RCC 7860 (cell line): ENCODE measurements around the gene FAM120C.

Experiments
- DNase-seq: peaks from one replicate; pipeline ENCODE4 v3.0.0-alpha.2; 2015; ENCODE audit warnings: low spot score
- FAIRE-seq: peaks from 2 replicates; lab custom pipeline; 2012; peaks lifted over from hg19 to GRCh38; lab: Jason Lieb, UNC

The FAM120C gene

DNA sequence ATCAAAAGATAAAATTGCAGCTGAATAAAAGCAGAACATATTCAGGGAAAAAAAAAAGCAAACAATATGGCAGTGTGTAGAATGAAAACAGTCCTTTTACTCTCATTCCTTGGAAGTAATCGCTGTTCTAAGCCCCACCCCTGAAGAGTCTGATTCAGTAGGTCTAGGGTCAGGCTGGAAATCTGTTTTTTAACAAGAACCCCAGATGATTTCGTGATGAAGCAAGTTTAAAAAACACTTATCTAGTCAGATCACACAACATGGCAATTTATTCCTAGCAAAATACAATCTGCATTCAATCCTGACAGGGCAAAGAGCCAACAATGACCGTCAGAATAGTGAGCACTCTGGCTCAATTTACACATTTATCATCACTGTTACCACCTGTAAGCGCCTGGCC is 16.1 kb downstream of the FAM120C start:
- FAIRE-seq, result no peak

GRCh38 chrX:54157561-54157960 is 25.5 kb downstream of the FAM120C start:
- no peak for FAIRE-seq
- no peak for DNase-seq

More for the DNA sequence above, 16.1 kb downstream of the FAM120C start:
- DNase-seq, result no peak

DNA sequence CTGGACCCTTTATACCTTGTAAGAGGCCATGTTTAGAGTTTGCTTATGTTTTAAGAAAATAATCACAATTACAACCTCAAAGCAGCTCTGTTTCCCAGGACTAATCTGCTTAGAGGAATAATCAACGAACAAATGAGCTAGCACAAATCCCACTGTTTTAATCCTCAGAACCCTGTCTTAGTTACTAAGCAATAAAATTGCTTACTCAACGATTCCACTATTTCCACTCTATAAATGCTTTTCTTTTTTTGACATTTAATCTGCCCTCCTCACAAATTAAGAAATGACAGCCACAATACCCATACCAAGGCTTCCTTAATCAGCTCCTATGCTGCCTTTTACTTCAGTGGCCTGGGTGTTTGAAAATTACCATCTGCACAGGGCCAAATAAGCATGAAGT is 48.8 kb downstream of the FAM120C start:
- DNase-seq (no peak), FAIRE-seq (no peak)

- DNase-seq (no peak), FAIRE-seq (no peak)
Measured at GRCh38 chrX:54116391-54116790, 66.7 kb downstream of the FAM120C start.

- DNase-seq (no peak), FAIRE-seq (no peak)
Measured at GRCh38 chrX:54093571-54093970, 89.5 kb downstream of the FAM120C start.

DNA sequence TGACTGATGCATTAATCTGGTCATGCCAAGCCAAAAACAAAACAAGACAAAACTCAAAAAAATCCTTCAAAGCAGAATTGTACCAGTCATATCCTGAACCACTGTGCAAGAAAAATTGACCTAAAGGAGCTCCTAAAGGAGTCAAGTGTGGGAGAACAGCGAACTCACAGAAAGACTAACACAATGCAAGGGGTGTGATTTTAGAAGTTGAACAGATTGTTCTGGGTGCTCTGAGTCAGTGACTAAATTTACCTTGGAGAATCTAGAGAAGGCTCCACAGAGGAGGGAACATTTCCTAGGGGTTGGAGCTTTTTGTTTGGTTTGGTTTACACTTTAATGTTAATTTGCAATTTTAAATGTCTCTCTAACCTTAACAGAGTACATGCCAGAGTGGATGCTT is 89.9 kb downstream of the FAM120C start:
- no peak for FAIRE-seq
- no peak for DNase-seq

GRCh38 chrX:54090880-54091279 is 92.2 kb downstream of the FAM120C start:
- DNase-seq (no peak), FAIRE-seq (no peak)

GRCh38 chrX:54089191-54089590 is 93.9 kb downstream of the FAM120C start:
- no peak for FAIRE-seq
- no peak for DNase-seq

DNA sequence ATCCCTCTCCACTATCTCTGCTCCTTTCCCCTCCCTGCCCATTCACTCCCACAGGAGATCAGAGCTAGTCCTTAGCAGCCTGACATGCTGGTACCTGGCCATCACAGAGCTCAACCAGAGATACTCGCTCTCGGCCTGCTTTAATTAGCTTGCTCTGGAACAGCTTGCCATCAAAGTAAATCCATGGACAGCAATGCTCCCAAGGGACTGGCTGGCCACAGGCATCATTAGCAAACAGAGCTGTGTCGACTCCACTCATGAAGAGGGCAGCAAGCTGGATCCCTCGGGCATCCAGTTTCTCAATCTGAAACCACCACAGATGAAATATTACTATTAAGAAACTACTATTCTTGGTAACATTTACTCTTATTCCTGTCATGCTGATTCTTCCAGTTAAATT is 95.4 kb downstream of the FAM120C start:
- FAIRE-seq (no peak), DNase-seq (no peak)

GRCh38 chrX:54085666-54086065 is 97.4 kb downstream of the FAM120C start:
- no peak for FAIRE-seq
- DNase-seq, result no peak

GRCh38 chrX:54076903-54077302 is 106.2 kb downstream of the FAM120C start:
- FAIRE-seq (no peak), DNase-seq (peak; percentile 13)

DNA sequence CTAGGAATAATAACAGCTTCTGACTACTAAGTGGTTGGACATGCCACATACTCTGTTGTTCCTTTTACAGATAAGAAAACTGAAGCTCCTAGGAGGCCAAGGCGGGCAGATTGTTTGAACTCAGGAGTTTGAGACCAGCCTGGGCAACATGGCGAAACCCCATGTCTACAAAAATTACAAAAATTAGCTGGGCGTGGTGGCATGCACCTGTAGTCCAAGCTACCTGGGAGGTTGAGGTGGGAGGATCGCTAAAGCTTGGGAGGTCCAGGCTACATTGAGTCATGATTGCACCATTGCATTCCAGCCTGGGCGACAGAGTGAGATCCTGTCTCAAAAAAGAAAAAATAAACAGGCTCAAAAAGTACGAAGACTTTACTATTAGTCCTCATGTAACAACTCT is 108.2 kb downstream of the FAM120C start:
- no peak for DNase-seq
- FAIRE-seq, result no peak

DNA sequence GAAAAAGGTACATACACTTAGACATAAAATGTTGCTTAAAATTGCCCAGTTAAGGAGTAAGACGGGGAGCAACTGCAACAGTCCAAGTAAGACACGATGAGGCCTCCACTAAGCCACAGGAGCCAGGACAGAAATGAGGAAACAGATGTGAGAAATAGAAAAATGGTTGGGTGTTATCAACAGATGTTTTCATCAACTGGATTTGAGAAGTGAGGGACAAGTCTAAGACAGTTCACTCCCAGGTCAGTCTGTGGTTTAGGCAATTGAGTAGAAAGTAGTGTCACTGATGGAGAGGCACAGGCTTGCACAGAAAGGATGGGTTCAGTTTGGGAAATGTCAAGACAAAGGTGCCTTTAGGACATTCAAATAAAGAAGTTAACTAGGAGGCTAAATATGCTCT is 115.3 kb downstream of the FAM120C start:
- DNase-seq, result no peak

GRCh38 chrX:54066841-54067240 is 116.2 kb downstream of the FAM120C start:
- no peak for DNase-seq

More for the DNA sequence above, 115.3 kb downstream of the FAM120C start:
- FAIRE-seq, result no peak

DNA sequence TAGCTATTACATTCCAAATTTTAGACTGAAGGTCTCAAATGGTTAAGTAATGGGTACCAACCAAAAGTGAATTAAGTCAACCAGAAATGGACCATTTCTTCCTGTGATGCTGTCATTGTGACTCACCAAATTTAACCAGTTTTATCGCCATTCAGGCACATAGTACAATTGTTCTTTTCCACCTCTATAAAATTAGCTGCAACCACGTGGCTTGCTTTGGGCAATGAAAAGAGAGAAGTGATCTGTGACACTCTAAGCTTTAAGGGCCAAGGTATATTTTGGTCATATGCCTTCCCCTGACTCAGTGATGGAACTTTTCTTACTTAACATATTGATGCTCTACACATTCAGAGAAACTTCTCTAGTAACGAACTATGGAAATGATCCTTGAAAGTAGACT is 118.5 kb downstream of the FAM120C start:
- FAIRE-seq, result peak; percentile 71
- DNase-seq, result peak; percentile 34

More at GRCh38 chrX:54066841-54067240, 116.2 kb downstream of the FAM120C start:
- FAIRE-seq, result no peak

GRCh38 chrX:54063361-54063760 is 119.7 kb downstream of the FAM120C start:
- DNase-seq (peak; percentile 82), FAIRE-seq (peak; percentile 89)

DNA sequence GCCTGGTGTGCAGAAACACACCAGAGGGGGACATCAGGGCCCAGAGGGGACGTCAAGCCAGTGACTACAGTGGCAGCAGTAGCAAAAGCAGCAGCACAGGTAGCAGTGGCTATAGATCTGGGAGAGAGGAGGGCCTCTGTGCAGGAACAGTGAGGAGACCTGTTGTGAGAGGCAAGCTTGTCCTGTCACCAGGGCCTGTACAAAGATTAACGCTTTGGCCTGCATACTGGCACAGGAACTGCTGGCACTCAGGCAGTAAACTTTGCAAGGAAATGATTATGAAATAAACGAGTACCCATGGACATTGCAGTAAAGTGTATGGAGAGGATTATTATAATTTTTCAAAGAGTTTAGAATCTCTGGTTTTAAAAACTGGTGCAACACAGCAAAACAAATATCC is 133.3 kb downstream of the FAM120C start:
- DNase-seq, result no peak
- no peak for FAIRE-seq

DNA sequence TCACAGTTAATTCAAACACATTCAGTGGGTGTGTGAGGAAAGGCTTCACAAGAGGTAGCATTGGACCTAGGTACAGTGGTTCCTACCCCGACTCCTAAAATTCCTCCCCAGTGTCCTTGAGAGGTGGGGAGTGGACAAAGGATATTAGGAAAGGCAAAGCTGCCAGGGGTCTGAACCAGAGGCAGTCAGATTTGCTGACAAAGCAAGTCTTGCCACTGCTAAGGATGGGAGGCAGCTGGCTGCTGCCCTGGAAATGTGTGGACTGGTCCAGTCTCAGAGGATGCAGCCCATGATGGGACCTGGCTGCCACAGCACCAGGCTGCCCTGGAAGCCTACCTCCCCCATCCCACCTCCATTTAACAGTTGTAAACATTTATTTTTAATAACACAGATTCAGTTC is 134.6 kb downstream of the FAM120C start:
- no peak for DNase-seq
- FAIRE-seq, result no peak

GRCh38 chrX:54045563-54046228 is 137.4 kb downstream of the FAM120C start:
- no peak for FAIRE-seq
- no peak for DNase-seq

GRCh38 chrX:54044877-54045338 is 138.1 kb downstream of the FAM120C start:
- DNase-seq, result no peak
- no peak for FAIRE-seq

DNA sequence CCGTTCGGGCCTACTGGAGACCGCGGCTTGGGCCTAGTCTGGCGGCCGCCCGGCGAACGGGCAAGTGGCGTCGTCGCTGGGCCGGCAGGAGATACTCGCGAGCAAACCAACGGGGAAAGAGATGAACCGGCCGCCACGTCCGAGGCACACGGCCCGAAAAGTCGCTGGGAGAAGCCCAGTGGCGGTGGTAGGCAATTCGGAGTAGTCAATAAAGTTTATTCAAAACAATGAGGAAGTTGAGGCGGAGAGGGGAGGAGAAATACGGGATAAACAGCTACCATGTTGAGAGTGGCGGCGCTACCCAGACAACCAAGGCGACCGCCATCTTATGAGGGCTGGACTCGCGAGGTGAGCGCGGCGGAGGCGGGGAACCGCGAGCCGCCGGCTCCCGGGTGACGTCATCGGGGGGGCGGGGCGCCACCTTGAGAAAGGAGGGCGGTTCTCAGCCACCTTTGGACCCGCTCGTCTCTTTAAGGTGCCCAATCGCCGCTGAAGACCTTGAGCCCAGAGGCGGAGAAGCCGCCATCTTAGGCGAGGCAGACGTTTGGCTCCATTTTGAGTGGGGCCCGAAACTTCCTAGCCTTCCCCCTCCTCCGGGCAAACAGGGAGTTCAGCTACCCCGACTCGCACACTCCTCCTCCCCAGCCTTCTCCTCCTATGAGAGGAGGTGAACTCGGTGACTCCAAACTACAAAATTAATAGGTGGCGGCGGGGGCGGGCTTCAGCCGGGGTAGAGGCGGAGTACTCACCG is 138.8 kb downstream of the FAM120C start, which contains the start of gene PHF8:
Gene PHF8, minus strand, starts transcription at position 348 of the 751 bp plus-strand sequence. CDS start 1,745 bp downstream, outside the sequence.
- peak; percentile 83 for FAIRE-seq
- DNase-seq, result peak; percentile 84

DNA sequence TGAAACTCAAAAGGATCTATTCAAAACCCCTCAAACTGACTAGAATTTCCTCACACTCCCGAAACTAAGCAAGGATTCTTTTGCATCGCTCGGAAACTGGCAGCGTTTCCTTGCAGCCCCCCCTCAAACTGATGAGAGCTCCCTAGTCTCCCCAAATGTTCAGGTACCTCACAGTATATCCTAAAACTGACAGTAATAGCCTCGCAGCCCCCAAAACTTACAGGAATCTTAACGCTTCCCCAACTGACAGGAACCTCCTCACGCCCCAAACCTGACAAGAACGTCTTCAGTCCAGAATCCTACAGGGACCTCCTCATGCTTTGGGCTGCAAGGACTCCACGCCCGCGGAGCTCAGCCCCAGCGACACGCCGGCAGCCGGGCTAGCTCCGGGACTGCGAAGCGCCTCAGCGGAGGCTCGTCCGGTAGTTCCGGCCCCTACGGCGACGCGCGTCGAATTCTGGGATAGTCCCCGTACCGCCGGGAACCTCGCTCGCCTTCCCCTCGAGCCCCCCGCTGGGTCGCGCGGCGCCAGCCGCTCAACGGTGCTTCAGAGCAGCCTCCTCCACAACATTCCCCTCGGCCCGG is 139.4 kb downstream of the FAM120C start:
- peak; percentile 3 for DNase-seq
- no peak for FAIRE-seq
